HG02623 (cell line): ENCODE measurements around the gene WBP2.
"Not testable (repeated sequence)": the region's sequence is repeated elsewhere in the genome, so short reads cannot be mapped to it uniquely, and the experiment has no call there.

Source experiments
- ATAC-seq: cut with Tn5 transposase; IDR thresholded peaks from one replicate; pipeline ENCODE4 v1.9.1; 2021; ENCODE audit warnings: moderate library complexity; ENCODE audit not compliant: unreplicated experiment

WBP2 gene

DNA sequence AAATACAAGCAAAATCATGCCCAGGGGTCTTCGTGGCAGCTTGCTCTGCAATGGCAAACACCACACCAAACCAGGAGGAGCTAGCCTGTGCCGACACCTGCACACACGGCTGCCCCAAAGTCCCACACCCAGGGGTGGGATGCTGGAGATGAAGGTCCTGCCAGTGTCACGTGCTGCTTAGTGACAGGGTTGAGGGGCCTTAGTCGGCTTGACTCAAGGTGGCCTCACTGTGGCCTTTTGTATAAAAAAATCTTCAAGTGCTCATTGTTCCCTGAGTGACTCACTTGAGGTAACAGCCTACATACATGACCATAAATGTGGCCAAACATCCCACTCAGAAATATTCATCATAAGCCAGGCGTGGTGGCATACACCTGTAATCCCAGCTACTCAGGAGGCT lies 34.3 kb upstream of the WBP2 start:
- no peak for ATAC-seq

GRCh38 chr17:75888484-75888883 lies 33.3 kb upstream of the WBP2 start:
- no peak for ATAC-seq

DNA sequence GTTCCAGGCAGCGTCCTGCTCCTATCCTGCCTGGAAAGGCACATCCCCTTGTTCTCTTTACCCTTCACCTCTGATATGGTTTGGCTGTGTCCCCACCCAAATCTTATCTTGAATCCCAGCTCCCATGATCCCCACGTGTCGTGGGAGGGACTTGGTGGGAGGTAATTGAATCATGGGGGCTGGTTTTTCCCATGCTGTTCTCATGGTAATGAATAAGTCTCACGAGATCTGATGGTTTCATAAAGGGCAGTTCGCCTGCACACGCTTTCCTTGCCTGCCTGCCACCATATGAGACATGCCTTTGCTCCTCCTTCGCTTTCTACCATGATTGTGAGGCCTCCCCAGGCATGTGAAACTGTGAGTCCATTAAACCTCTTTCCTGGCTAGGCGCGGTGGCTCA lies 30.7 kb upstream of the WBP2 start:
- ATAC-seq, result not testable (repeated sequence)

- no peak for ATAC-seq
These were observed 30.3 kb upstream of the WBP2 start for GRCh38 chr17:75885431-75885830.

- ATAC-seq, result no peak
These were observed 26.7 kb upstream of the WBP2 start for GRCh38 chr17:75881678-75882454.

- no peak for ATAC-seq
These were observed 25.1 kb upstream of the WBP2 start for GRCh38 chr17:75880266-75880665.

GRCh38 chr17:75878174-75878998 lies 23.3 kb upstream of the WBP2 start, which contains the start of gene TRIM47:
Gene TRIM47, minus strand, starts transcription at chr17:75878581. Its CDS starts 33 bp downstream, at chr17:75878548.
- no peak for ATAC-seq

- ATAC-seq, result no peak
These were observed 22.6 kb upstream of the WBP2 start for GRCh38 chr17:75877752-75878173.

DNA sequence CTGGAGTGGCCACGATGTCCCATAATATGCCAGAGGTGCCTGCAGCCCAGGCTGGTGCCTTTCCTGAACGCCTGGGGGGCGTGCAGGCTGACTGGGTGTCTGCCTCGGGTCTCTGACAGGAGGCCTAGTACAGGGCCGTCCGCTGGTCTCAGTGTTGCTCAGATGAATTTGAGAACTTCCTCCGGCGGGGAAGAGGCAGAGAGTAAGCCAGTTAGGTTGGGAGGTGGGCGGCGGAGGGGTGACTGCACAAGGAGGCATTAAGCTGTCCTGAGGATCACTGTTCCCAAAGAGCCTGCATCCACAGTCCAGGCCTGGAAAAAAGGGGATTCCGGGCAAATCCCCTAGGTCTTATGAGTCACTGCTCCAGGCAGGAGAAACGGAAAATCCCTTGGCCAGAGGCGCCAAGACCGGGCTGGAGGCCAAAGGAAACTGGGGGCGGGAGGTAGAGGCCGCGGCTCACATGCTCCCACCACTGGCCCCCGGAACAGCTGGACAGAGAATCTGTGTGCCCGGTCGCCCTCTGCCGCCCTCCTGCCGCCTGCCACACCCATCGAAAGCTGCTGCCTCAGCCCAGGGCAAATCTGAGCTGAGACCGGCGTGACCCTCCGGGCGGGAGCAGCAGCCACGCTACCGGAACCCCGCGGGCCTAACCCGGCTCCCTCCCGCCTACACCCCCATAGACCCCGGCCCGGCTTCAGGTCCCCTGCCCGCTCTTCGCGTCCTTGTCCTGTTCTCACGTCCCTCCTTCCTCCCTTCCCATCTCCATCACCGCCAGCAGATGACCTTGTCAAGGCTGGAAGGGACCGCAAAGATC lies 22.0 kb upstream of the WBP2 start:
- no peak for ATAC-seq

- ATAC-seq, result no peak
These were observed 21.2 kb upstream of the WBP2 start for GRCh38 chr17:75876190-75876937.

DNA sequence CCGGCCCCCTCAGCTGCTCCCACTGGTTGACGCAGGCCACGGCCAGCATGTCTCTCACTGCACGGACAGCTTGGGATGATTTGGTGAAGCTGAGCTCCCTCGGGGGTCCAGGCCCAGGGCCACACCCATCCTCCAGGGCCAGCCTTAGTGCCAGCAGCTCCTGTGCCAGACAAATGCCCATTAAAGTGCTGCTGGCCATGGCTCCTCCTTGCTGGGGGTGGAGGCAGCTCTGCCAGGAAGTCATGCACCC lies 20.7 kb upstream of the WBP2 start:
- ATAC-seq, result no peak

DNA sequence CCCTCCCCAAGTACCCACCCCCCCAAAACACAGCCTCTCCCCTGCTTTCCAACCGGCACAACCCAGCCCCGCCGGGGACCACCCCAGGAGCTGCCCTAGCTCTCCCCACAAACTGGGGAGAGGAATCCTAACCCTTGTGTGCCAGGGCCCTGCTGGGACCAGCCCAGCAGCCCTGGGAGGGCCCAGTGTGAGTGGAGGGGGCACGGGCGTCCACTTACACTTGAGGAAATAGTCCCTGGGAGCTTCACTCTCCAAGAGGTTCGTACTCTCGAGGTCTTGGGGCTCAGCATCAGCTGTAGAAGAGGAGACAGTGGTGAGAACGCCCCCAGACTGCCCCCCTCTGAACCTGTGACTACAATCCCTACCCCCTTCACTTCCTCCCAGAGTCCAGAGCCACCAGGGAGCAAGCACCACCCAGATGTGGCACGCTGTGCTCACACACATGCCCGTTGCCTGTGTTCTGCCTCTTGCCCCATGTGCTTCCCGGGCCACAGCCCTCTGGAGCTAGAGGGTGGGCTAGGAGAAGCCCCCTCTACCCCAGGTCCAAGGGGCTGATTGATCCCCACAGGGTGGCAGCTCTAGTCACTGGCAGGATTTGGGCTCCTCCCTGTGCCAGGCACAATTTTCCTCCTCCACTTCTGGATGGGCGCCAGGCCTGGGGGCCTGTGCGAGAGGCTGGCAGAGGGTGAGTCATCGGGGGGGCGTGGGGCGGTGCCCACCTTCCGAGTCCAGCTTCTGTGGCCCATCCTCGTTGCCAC lies 20.2 kb upstream of the WBP2 start:
- ATAC-seq, result no peak

- no peak for ATAC-seq
These were observed 19.4 kb upstream of the WBP2 start for GRCh38 chr17:75874323-75875181.

DNA sequence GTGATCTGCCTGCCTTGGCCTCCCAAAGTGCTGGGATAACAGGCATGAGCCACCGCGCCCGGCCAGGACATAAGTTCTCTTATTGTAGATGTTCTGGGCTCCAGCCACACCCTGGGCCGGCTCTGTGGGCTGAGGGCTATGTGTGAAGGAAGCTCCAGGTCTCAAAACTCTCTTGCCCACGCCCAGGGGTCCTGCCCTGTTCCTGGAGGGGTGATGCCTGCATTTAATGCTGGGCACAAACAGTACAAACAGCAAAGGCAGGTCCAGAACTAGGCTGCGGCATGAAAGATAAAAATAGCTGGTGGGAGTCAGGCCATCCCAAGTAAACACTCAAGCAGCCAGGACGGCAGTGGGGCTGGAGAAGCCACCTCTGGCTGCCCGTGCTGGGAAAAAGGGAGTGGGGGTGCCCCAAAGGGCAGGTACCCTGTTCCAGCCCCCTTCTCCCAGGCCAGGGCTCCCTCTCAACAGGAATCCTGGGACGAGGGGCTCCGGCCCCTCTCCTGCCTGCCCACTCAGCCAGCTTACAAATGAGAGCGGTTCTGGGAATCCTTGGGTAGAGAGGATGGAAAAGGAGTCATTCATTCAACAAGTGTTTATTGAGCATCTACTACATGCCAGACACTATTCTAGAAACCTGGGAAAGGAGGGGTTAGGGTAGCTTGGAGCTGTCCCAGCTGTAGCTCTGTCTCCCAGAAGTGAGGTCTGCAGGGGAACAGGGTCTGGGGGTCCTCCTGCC lies 18.6 kb upstream of the WBP2 start:
- ATAC-seq, result no peak

- ATAC-seq, result no peak
These were observed 17.6 kb upstream of the WBP2 start for GRCh38 chr17:75872434-75873351.

GRCh38 chr17:75870228-75870627 lies 15.1 kb upstream of the WBP2 start:
- not testable (repeated sequence) for ATAC-seq
